ENCODE data around the gene RBM10.

RBM10 gene

DNA sequence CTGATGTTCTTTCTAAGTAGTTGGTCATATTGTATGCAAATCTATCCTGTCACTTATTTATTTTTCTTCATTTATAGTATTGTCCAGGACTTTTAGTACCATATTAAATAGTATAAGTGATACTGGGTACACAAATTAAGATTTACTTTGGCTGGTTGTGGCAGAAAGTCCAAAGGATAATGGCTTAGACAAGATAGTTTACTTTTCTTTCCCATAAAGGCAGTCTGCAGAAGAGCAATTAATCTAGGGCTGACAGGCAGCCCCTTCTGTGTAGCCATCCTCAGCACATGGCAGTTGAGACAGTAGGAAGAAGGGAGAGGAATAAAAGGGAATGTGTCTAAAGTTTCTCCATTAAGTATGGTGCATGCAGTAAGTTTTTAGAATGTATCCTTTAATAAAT, 6.4 kb downstream of the RBM10 start:
- no peak for DNase-seq

DNA sequence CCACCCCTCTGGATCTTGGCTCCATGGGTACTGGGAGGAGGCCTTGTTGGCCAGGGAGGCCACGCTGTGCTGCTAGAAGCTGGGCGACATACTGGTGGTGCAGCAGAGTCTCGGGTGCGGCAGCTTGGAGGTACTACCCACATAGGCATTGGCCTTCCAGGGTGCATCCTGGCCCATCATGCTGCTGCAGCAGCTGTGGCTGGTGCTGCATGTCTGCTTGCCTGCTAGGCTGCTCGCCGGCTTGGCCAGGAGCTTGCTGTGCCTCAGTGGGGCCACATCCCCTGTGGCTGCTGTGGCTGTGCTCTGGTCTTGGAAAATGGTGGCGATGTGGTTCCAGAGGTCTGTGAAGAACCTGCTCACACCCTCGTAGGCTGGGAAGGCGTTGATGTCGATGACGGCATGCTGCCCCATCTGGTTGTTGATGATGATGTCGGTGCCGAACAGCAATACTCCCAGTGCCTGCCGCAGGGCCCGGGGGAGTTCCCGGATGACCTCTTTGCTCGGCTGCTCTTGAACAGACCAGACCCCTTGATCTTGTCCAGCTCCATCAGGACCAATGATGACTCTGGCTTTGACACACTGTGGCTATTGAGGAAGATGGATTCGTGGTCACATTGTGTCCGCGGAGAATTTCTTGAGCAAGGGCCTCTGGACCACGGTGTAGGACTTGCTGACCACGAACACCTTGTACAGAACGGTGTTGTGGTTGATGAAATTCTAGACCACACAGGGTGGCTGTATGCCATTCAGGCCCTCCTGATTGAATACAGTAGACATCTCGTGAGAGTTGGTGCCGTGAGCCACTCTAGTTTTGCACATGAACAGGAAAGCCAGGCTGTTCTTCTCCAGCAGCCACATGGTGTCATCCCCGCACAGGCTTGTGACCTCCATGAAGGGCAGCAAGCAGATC, 11.8 kb downstream of the RBM10 start:
- DNase-seq = no peak

DNA sequence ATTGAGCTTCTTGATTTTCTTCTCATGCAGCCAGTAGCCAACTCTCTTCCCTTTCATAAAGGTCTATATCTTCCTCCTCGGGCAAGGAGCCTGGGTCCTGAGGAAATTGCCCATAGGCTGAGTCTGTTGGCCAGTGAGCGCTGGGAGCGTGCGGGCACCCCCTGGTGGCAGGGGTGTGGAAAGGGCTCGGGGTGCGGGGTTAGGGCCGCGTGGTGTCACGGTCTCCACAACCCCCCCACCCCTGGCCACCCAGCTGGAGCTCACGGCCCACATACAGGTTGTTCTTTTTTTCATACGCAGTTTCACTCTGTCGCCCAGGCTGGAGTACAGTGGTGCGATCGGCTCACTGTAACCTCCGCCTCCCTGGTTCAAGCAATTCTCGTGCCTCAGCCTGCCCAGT, 13.1 kb downstream of the RBM10 start:
- no peak for DNase-seq

DNA sequence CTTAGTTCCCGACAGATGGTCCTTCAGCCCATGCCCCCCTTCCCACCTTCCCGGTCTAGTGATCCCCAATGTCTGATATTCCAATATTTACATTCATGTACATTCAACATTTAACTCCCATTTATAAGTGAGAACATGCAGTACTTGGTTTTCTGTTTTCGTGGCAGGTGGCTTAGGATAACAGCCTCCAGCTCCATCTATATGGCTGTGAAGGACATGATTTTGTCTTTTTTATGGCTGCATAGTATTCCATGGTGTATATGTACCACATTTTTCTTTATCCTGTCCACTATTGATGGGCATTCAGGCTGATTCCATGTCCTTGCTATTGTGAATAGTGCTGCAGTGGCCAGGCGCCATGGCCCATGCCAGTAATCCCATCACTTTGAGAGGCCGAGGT, 13.8 kb downstream of the RBM10 start:
- DNase-seq = no peak

DNA sequence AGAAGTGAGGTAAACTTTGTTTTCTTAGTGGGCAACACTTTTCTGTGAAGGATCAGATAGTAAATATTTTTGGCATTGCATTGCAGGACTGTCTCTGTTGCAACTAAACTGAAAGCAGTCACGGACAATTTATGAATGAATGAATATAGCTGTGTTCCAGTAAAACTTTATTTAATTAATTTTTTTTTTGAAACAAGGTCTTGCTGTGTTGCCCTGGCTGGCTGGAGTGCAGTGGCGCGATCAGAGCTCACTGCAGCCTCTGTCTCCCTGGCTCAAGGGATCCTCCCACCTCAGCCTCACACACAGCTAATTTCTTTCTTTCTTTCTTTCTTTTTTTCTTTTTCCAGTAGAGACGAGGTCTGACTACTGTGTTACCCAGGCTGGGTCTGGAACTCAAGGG, 15.8 kb downstream of the RBM10 start:
- no peak for DNase-seq

DNA sequence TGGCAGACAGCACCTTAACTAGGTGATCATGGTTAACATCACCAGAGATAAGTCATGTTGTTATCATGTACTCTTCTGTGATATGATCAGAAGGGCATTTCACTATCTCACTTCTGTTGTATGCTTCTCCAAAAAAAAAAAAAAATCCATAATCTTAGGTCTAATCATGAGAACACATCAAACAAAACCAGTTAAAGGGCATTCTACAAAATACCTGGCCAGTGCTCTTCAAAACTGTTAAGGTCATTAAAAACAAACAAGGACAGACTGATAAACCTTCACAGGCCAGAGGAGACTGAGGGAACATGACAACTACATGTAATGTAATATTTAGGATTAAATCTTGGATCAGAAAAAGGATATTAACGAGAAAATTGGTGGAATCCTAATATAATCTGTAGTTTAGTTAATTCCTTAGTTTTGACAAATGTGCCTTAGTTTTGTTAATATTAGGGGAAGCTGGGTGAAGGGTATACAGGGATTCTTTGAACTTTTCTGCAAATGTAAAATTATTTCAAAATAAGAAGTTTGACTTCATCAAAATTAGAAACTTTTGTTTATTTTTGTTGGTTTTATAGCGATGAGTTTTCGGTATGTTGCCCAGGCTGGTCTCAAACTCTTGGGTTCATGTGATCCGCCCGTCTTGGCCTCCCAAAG, 18.0 kb downstream of the RBM10 start:
- no peak for DNase-seq

DNA sequence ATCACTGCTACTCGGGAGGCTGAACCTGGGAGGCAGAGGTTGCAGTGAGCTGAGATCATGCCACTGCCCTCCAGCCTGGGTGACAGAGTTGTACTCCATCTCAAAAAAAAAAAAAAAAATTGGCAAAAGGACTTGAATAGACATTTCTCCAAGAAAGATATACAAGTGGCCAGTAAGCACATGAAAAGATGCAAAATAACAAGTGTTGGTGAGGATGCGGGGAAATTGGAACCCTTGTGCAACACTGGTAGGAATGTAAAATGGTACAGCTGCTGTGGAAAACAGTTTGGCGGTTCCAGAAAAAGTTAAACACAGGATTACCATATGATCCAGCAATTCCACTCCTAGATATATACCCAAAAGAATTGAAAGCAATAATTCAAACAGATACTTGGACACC, 19.4 kb downstream of the RBM10 start:
- no peak for DNase-seq

DNA sequence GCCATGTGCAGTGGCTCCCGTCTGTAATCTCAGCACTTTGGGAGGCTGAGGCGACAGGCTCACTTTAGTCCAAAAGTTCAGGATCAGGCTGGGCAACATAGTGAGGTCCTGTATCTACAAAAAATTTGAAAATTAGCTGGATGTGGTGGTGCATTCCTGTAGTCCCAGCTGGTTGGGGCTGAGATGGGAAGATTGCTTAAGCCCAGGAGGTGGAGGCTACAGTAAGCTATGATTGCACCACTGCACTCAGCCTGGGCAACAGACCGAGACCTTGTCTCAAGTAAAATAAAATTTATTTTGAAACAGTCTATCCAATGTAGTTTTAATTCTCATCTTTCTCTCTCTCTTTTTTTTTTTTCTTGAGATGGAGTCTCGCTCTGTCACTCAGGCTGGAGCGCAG, 21.1 kb downstream of the RBM10 start:
- DNase-seq = no peak

DNA sequence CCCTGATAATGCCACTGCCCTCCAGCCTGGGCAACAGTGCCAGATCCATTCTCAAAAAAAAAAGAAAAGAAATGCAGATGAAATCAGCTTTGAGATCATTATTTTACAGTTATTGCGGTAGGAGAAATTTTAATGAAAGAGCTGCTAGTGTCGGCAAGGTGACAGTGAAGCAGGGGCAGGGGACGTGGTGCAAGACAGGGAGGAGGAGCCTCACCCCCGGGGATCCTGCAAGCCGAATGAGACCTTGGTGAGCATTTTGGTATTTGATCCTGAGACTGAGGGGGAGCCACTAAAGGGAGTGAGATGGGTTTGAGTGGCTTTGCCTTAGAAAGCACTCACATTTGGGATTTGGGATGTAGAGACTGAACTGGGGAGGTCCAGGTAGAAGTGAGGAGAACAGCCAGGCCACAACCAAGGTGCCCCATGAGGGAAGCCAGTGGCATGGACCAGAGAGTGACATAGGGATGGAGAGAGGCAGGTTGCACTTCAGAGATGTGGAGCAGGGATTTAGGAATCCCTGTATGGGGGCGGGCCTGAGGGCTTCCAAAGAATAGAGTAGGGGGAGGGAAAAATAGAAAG, 23.6 kb downstream of the RBM10 start:
- no peak for DNase-seq

DNA sequence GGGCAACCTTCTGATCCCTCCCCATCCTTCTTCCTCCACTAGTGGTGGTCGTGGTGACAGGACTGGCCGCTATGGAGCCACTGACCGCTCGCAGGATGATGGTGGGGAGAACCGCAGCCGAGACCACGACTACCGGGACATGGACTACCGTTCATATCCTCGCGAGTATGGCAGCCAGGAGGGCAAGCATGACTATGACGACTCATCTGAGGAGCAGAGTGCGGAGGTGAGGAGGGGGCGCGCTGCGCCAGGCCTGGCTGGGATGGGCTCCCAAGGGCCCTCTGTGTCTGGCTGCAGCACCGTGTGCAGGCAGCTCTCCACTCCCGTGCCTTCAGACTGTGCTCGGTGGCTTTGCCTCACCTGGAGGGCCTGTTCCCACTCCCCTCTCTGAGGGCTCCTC, 24.3 kb downstream of the RBM10 start:
- DNase-seq = no peak

DNA sequence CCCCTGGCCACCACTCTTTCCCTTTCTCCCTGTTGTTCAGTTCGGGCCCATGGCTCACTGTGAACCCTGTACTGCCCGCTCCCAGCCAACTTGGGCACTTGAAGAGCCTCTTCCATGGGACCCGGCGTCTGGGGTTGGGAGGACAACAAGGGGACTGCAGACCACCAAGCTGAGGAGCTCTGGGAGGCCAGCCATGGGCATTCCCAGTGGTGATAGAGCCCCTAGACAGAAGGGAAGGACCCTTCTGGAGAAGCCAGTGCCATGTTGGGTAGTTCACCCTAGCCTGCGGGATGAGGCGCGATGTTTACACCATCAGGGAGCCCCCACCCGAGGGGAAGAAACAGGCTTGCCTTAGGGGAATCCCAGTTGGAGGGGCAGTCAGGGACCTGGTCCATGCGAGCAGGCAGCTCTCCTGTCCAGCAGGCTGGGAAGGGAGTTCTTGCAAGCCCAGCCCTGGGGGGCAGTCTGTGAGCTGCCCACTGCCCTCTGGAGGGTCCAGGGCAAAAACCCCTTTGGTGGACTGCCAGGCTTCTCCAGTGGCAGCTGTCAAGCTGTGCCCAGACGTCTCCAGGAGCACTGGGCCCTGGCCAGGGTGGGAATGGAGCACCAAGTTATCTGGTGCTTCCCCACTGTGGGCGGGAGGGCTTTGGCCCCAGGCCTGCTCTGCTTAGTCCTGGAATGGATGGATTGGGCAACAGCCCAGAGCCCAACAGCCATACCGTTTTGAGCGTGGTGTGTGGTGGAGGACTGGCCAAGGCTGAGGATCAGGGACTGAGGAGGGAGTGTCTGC, 24.9 kb downstream of the RBM10 start:
- no peak for DNase-seq

DNA sequence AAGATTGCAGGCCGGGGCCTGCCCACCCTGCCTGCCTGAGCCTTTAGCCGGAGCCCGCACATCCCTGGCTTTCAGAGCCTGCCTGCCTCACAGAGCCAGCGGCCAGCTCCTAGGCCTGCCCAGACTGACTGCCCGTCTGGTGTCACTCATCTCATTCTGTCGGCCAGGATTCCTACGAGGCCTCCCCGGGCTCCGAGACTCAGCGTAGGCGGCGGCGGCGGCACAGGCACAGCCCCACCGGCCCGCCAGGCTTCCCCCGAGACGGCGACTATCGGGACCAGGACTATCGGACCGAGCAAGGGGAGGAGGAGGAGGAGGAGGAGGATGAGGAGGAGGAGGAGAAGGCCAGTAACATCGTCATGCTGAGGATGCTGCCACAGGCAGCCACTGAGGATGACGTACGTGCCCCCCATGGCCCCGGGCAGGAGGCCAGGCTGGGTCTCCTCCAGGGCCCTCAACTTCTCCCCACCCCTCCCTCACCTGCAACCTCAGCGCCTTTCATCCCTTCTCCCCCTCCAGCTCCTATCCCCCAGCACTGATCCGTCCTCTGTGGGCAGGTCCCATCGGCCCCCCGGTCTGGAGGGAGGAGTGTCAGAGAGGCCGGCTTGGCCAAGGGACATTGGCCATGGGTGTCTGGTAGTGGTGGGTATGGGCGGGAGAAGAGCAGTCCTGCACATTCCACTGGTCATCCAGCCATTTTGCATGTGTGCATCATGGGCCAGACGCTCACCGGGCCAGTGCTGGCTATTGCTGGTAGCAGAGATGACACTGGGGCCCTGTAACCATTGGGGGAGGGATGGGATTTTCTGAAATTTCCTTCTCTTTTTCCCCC, 26.1 kb downstream of the RBM10 start:
- DNase-seq = no peak

DNA sequence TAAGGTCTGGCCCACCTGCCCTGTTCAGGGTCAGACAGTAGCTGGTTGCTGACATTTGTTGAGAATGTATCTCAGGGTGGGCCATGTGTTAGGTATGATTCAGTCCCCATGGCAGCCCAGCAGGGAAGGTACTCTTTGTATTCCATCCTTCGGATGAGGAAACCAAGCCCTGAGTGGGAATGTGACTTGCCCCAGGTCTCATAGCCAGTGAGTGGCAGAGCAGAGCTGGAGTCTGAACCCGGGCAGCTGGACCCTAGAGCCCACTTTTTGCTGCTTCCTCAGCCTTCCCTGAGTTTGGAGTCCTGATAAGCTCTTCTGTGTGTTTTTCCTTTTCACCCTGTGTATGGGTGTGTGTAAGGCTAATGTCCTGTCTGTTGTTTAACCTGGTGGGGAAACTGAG, 27.0 kb downstream of the RBM10 start:
- DNase-seq = no peak

DNA sequence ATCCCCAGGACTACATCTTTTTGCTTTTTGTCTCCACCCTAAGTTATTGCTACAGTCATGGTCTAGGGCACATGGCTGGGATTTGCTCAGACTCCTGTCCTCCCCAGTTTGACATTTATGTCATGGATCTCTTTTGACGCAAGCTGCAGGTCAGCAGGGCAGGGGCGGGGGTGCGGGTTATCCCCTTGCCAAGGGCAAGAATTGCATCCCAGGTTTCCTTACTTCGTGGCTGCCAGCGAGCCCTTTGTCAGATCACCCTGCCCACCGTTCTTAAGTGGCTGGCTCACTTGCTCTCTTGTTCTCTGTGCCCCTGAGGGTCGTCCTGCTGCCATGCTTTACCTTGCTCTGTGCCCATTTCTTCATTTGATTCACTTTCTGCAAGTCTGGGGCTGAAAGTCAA, 27.5 kb downstream of the RBM10 start:
- DNase-seq = no peak

DNA sequence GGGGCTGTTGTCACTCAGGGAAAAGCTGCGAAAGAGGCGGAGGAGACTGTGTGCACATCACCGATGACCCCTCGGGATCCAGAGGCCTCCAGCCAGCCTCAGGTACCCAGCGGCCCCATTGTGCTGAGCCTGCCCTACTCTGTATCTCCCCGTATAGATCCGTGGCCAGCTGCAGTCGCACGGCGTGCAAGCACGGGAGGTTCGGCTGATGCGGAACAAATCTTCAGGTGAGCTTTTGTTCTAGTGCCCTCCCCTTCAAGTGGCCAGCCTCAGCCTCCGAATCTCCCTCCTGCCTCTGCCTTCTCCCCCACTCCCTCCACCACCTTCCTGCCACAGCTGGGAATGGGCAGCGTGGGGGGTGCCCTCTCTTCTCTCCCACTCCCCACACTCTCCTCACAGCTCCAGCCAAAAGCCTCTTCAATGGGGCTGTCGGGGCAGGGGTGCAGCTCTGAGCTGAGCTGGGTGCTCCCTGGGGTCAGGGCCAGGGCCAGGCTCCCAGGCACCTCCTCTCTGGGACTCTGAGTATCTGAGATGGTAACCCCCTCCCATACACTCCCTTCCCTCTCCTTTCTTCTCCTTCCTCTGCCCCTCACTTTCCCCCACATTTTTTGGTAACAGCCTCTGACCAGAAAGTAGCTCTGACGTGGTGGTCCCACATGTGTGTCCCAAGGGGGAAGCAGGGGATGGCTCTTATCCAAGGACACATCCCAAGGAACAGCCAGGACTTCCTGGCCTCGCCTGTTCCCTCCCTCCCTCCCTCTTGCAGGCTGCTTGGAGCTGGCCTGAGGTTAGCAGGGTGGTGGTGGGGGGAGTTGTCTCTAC, 28.2 kb downstream of the RBM10 start:
- DNase-seq = no peak

DNA sequence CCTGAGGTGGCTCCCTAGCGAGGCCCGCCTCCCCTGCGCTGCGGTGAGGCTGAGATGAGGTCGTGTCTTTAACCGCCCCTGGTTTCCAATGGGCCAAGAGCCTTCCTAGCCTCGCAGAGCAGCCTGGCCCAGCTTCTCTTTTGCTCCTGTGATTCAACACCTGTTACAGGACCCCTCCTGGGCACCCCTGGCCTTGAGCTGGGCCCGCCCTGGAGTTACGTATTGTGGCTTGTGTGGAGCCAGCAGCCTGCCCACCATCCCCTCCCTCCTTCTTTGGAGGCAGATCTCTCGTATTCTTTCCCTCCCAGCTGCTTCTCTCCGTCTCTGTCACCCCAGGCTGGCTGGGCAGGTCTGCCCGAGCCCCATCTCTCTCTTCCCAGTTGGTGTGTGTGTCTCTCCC, 29.4 kb downstream of the RBM10 start:
- no peak for DNase-seq

DNA sequence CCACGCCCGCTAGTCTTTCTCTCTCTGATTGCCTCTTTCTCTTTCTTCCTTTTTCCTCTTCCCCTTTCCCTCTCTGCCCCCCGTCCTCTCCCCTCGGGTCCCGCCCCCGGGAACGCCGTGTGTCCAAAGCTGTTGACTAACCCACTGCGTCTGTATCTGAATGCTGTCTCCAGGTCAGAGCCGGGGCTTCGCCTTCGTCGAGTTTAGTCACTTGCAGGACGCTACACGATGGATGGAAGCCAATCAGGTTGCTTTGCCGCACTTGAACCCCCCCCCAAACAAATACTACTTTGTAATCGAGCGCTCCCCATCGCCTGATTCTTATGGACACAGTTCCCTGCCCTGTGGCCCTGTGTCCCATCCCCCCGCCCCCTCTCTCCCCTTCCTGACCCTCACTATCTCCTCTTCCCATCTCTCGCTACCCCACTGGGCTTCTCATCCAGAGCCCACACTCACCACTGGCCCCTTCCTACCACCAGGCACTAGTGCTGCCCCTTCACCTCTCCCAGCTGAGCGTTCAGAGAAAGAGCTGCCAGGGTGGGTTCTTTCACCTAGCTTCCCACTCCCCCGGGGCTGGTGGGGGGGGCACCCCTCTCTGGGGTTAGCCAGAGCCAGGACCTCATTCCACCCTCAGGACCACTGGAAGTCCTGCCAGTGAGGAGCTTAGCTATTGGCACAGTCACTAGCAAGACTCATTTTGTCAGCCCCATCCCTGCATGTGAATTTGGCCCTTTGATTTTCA, 30.0 kb downstream of the RBM10 start:
- no peak for DNase-seq

DNA sequence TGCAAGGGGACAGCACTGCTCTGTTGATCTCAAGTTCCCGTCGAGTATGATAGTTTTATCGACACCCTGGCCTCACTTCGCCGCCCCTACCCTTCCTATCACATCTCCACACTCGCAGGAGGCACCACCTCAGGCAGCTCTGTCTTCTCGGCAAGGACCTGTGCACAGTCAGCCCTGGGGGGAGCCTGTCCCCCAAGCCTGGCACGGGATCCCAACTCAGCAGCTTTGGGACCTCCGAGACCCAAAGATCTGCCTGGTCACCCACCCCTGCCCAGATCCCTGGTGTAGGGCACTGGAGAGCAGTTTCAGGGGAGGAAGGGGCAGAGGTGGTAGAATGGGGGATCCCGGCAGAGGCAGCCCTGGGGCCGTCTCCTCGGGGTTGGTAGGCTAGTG, 30.6 kb downstream of the RBM10 start:
- no peak for DNase-seq

DNA sequence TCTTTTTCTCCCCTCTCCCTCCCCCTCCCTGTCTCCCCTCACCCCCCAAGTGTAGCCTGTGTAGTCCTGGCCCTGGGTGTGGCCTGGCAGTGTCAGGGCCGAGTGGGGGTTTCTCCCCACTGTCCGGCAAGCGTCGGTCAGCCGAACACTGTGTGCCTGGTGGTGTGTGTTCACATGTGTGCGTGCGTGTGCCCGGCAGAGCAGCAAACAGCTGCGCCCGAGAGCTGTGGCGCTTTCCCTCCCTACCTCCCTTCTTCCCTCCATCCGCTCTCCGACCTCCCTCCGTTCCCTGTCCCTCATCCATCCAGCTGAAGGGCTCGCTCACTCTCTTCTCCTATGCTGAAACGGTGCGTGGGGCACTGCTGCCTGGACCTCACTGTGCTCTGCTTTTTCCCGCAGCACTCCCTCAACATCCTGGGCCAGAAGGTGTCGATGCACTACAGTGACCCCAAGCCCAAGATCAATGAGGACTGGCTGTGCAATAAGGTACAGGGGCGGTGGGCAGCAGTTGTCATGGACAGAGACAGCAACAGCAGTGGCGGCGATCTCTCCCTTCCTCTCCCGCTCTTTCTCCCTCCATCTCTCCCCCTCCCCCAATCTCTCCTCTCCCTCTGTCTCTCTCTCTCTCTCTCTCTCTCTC, 31.2 kb downstream of the RBM10 start:
- DNase-seq = no peak

DNA sequence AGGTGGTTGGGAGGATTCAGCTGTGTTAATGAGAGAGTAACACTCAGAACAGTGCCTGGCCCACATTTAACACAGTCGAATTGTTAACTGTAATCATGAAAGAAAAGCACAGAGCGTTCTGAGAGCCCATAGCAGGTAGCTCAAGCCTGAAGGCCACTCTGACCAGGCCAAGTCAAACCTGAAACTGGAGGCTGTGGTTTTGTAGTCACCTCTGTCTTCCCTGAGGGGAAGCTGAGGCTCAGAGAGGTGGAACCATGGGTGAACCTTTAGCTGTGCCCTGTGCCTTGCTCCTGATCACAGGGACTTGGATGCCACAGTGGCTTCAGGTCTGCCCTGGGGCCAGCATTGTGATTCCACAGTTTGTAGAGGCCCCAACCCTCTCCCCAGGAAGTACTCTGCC, 32.1 kb downstream of the RBM10 start:
- no peak for DNase-seq
